Right atrium auricular region (tissue), 2 donors: ENCODE data around the gene MAP2K5. TPM values are rescaled to one million over a fixed set of nuclear protein-coding genes. Genes with fewer than 3 reads are reported as not detected.

Experiments used
- DNase-seq: peaks from one replicate; pipeline ENCODE4 v3.0.0-alpha.2; 2019; ENCODE audit warnings: low spot score
- H3K27ac ChIP-seq, 2 donors: fragments of 200-600 bp; sonication (generic); 1 replicate in 1 of 2; 2 replicates in 1 of 2; pipeline ENCODE4 v1.5.1; 2016 to 2019
- H3K27me3 ChIP-seq, 2 donors: fragments of 200-600 bp; sonication (generic); one replicate each; pipeline versions ENCODE4 v1.5.1 to v1.6.0; 2017 to 2019
- H3K36me3 ChIP-seq: fragments of 200-600 bp; sonication (generic); one replicate; pipeline ENCODE4 v1.5.1; 2016
- H3K4me1 ChIP-seq, 2 donors: fragments of 200-600 bp; sonication (generic); one replicate each; pipeline versions ENCODE4 v1.5.1 to v1.6.0; 2017 to 2019
- H3K4me3 ChIP-seq, 2 donors: fragments of 200-600 bp; sonication (generic); 1 replicate in 1 of 2; 2 replicates in 1 of 2; pipeline ENCODE4 v1.5.1; 2017 to 2019; ENCODE audit warnings: mild to moderate bottlenecking in 1 of 2, moderate library complexity in 1 of 2
- H3K9me3 ChIP-seq, 2 donors: fragments of 200-600 bp; sonication (generic); one replicate each; pipeline ENCODE4 v1.5.1; 2019
- total RNA-seq, 2 donors: library from RNA; depleted of rRNA; stranded (reverse); fragments of >200 nt; gene quantifications; one replicate each; pipeline ENCODE4 v1.1.0, GENCODE V29; 2016
- TF ChIP-seq, protein P1 (sequence below), 2 donors: fragments of 200-600 bp; sonication (generic); IDR thresholded peaks; one replicate each; pipeline ENCODE4 v1.5.1; 2019; ENCODE audit warnings: antibody characterized with exemption in 2 of 2

Gene MAP2K5
- total RNA-seq, 2 donors from 2014 or later = 5.8 to 6.7 TPM

DNA sequence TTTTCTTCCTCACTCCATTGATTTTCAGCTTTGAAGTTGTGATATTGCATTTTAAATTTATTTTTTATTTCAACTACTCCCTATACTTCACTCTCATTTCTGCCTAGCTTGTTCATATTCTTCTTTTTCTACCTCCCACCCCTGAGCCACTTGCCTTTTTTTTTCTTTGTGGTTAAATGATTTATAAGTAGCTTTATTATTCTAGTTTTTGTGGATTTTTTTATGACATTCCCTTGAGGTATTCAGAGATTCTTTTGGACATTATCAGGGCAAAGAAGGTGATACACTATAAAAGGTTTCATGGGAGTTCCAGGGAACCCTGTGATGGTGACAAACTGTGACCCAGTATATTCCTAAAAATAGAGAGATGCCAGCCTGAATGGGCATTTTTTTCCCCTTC, 18.3 kb upstream of the MAP2K5 start:
- Histone ChIP-seq H3K27ac (no peak overlapping the region), H3K27me3 (no peaks in the 10 kb centered on the region), H3K4me1 (peaks cover 0 to 31% of the 10 kb centered on the region in 2 donors), H3K9me3 (no peaks in the 10 kb centered on the region), H3K4me3 (no peak overlapping the region), H3K36me3 (peaks cover 7% of the 10 kb centered on the region)
- TF ChIP-seq, protein P1, sequence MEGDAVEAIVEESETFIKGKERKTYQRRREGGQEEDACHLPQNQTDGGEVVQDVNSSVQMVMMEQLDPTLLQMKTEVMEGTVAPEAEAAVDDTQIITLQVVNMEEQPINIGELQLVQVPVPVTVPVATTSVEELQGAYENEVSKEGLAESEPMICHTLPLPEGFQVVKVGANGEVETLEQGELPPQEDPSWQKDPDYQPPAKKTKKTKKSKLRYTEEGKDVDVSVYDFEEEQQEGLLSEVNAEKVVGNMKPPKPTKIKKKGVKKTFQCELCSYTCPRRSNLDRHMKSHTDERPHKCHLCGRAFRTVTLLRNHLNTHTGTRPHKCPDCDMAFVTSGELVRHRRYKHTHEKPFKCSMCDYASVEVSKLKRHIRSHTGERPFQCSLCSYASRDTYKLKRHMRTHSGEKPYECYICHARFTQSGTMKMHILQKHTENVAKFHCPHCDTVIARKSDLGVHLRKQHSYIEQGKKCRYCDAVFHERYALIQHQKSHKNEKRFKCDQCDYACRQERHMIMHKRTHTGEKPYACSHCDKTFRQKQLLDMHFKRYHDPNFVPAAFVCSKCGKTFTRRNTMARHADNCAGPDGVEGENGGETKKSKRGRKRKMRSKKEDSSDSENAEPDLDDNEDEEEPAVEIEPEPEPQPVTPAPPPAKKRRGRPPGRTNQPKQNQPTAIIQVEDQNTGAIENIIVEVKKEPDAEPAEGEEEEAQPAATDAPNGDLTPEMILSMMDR (IDR thresholded peaks at IDR 0.05) = no peak
- DNase-seq = no peak

DNA sequence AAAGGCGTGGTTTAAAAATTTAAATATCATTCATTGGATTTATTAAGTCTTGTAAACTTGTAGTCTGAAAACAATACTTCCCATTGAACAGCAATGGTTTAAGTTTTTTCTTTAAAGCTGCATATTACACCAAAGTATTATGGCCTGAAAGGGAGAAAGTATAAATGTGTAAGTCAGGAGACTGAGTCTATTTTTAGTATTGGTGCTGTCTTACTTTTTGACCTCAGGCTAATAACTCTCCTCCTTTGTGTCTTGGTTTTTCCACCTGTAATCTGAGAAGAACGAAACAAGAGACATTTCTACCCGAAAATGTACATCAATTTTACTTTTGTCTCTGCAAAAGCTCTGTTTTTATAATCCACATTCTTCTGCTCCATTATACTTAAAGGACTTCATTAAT, 14.0 kb upstream of the MAP2K5 start:
- DNase-seq = no peak
- no peaks in the 10 kb centered on the region for H3K27me3 ChIP-seq
- peaks cover 0 to 11% of the 10 kb centered on the region in 2 donors for H3K4me1 ChIP-seq
- H3K9me3 ChIP-seq = no peaks in the 10 kb centered on the region
- no peak overlapping the region for H3K27ac ChIP-seq
- H3K4me3 ChIP-seq = no peak overlapping the region
- TF ChIP-seq, protein P1 (IDR thresholded peaks at IDR 0.05) = no peak
- H3K36me3 ChIP-seq = peaks cover 7% of the 10 kb centered on the region

DNA sequence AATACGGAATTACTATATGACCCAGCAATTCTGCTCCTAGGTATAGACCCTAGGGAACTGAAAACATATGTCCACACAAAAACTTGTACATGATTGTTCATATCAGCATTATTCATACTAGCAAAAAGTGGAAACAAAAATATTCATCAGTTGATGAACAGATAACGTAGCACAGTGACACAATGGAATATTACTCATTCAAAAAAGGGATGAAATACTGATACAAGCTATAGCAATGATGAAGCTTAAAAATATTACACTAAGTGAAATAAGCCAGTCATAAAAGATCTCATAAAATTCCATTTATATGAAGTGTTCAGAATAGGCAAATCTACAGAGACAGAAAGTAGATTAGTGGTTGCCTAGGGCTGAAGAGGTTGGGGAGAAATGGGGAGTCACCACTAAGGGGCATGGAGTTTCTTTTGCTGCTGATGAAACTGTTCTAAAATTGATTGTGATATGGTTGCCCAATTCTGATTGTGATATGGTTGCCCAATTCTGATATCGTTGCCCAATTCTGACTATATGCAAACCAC, 11.1 kb upstream of the MAP2K5 start:
- H3K9me3 ChIP-seq = no peaks in the 10 kb centered on the region
- TF ChIP-seq, protein P1 (IDR thresholded peaks at IDR 0.05) = no peak
- H3K4me3 ChIP-seq = no peak overlapping the region
- DNase-seq = no peak
- H3K36me3 ChIP-seq = peaks cover 7% of the 10 kb centered on the region
- no peaks in the 10 kb centered on the region for H3K27me3 ChIP-seq
- no peaks in the 10 kb centered on the region for H3K4me1 ChIP-seq
- H3K27ac ChIP-seq = no peak overlapping the region

DNA sequence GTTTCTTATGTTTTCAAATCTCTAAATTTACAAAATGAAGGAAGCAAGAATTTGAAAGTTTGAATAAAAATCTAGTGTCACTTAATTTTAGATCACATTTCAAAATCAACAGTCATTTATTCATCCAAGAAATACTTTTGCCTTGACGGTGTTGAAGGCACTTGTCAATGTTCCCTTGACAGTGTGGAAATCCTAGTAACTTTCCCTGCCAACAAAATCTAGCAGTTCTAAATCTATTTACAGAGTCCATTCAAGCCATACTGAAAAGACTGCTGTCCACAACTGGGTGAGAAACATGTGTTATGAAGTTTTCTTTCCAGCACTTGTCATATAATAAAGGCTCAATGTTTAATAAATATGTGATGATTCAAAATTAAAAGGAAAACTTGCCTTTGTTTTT, 8.6 kb upstream of the MAP2K5 start:
- Histone ChIP-seq H3K9me3 (no peaks in the 10 kb centered on the region), H3K4me3 (no peak overlapping the region), H3K27ac (no peak overlapping the region)

DNA sequence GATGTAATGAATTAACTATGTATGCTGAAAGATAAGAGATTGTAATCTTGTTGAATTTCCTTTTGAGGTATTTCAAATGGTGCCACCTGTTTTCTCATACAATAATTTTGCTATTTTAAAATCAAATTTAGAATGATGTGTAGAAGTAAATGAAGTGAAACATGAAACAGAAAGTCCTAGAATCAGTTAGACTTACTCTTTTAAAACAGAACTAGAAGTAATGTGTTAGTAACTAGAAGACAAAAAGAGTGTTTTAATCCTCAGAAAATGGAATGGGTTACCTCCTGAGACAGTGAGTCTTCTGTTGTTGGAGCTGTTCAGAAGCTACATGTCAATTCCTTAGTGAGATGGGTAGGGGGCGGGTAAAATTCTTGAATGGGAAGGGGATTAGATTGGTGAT, 8.1 kb upstream of the MAP2K5 start:
- no peaks in the 10 kb centered on the region for H3K36me3 ChIP-seq
- TF ChIP-seq, protein P1 (IDR thresholded peaks at IDR 0.05) = no peak
- H3K9me3 ChIP-seq = no peaks in the 10 kb centered on the region
- DNase-seq = no peak
- H3K27ac ChIP-seq = no peak overlapping the region
- no peaks in the 10 kb centered on the region for H3K27me3 ChIP-seq
- H3K4me3 ChIP-seq = no peak overlapping the region
- H3K4me1 ChIP-seq = no peaks in the 10 kb centered on the region

More for the DNA sequence above, 8.6 kb upstream of the MAP2K5 start:
- H3K36me3 ChIP-seq = no peaks in the 10 kb centered on the region
- H3K4me1 ChIP-seq = no peaks in the 10 kb centered on the region
- H3K27me3 ChIP-seq = no peaks in the 10 kb centered on the region
- TF ChIP-seq, protein P1 (IDR thresholded peaks at IDR 0.05) = no peak
- no peak for DNase-seq

DNA sequence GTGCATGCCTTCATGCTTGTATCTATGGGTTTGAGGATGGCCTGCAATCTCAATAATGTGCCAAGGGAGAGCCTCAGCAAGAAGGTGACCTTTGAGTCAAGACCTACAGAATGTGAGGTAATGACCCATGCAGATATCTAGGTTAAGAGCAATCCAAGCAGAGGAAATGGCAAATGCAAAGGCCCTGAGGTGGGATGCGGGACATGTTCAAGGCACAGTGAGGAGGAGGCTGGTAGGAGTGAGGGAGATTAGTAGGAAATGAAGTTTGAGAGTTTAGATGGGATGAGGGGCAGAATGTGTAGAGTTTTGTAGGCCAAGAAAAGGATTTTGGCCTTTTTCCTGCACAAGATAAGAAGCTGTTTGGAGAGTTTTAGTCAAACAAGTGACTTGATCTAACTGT, 4.7 kb upstream of the MAP2K5 start:
- no peak for DNase-seq
- peaks cover 0 to 6% of the 10 kb centered on the region in 2 donors for H3K4me1 ChIP-seq
- H3K27me3 ChIP-seq = no peaks in the 10 kb centered on the region
- H3K36me3 ChIP-seq = no peaks in the 10 kb centered on the region
- TF ChIP-seq, protein P1 (IDR thresholded peaks at IDR 0.05) = no peak
- H3K4me3 ChIP-seq = no peak overlapping the region
- H3K9me3 ChIP-seq = no peaks in the 10 kb centered on the region
- H3K27ac ChIP-seq = no peak overlapping the region
